ENCODE results near the gene CLTRN. TPM values are rescaled to one million over a fixed set of nuclear protein-coding genes. Genes with fewer than 3 reads are reported as not detected.
"Not testable (repeated sequence)": the region's sequence is repeated elsewhere in the genome, so short reads cannot be mapped to it uniquely, and the experiment has no call there.

Gene CLTRN
- polyA plus RNA-seq (2013, experiment 1 of 2), result 0.15 TPM
- polyA plus RNA-seq (2013, experiment 2 of 2), result 0.18 TPM

DNA sequence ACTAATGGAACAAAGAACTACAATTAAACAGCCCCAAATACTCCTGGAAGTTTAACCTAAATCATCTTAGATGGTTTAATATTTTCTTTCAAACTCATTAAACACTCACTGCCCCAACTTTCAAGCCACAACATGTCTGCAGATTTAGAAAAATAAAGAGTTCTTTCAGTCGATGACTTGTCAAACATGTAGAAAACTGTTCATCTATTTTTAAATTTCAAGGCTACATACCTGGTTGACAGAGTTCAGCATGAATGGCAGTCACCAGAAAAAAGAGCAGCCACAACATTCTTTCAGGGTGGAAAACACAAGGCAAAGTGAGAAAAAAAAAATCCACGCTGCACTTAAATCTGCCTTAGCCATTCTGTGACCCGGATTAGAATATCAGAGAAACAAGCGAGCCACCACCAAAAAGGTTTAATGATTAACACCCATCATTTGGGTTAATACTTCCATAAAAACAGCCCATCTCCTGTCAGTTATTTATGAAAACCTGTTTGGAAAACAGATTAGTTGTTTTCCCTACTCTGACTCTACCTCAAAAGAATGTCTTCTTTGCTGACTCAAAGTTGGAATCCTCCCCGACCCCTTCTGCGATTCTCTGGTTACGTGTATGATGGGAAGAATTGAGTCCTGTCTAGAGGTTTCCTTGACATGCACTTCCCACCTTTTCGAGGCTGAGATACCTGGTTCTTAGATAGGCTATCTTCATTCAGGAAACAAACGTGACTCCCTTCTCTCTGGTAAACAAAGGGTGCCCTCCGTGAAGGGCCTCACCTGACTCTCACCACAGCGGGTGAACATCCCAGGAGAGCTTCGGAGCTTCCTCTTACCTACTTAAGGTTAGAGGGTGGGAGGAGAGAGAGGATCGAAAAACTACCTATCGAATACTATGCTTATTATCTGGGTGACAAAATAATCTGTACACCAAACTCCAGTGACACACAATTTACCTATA is at the start of gene CLTRN:
TSS of gene CLTRN (minus strand) at position 319 of the 958 bp plus-strand sequence. CDS start at position 289, 30 bp downstream.
- Histone ChIP-seq H2BK5ac (ENCODE audit: low read depth, low read length, poor library complexity, severe bottlenecking) (no peak within 1 kb of the TSS), H3K79me1 (replicated peaks; ENCODE audit: low read length, poor library complexity, severe bottlenecking) (no peaks in the 10 kb centered on the region), H3K9ac (ENCODE audit: low read length) (no peak within 1 kb of the TSS), H3K4me3 (ENCODE audit: insufficient read depth in 1 of 2, low read depth in 1 of 2, low read length in 2 of 2) (no peak within 1 kb of the TSS), H3K27ac (ENCODE audit: low read length, poor library complexity, severe bottlenecking) (no peak within 1 kb of the TSS), H3K14ac (ENCODE audit: low read length in 2 of 2) (no peak within 1 kb of the TSS), H3K23ac (ENCODE audit: low read length in 2 of 2) (no peak within 1 kb of the TSS), H3K27me3 (ENCODE audit: control insufficient read depth in 1 of 2, insufficient read depth in 1 of 2, low read length in 2 of 2) (peaks cover 0 to 86% of the 10 kb centered on the region in 2 experiments), H3K18ac (ENCODE audit: low read depth in 1 of 2, low read length in 2 of 2) (no peak within 1 kb of the TSS), H2BK12ac (ENCODE audit: low read length in 2 of 2) (no peak within 1 kb of the TSS), H3K9me3 (ENCODE audit: control insufficient read depth, low read length) (no peaks in the 10 kb centered on the region), H2BK120ac (ENCODE audit: low read depth, low read length) (no peak within 1 kb of the TSS), H4K91ac (ENCODE audit: low read length) (no peak within 1 kb of the TSS), H2BK15ac (ENCODE audit: low read depth, poor library complexity, severe bottlenecking) (no peak within 1 kb of the TSS), H3K36me3 (ENCODE audit: control insufficient read depth in 1 of 2, insufficient read depth in 2 of 2, low read depth in 1 of 2, low read length in 2 of 2) (no peaks in the 10 kb centered on the region), H4K8ac (ENCODE audit: low read length) (no peak within 1 kb of the TSS), H2AK5ac (ENCODE audit: low read length, severe bottlenecking) (no peak within 1 kb of the TSS), H3K4ac (ENCODE audit: low read depth in 1 of 2, low read length in 2 of 2) (no peak within 1 kb of the TSS), H2AFZ (ENCODE audit: low read depth, low read length) (no peak within 1 kb of the TSS), H3K4me2 (ENCODE audit: low read length, poor library complexity, severe bottlenecking) (no peak within 1 kb of the TSS), H3K4me1 (ENCODE audit: control insufficient read depth, insufficient read depth, low read depth, low read length) (no peaks in the 10 kb centered on the region)
- WGBS, result 100% methylated on average over 1 of the region's 14 CpGs
- no peak for DNase-seq

DNA sequence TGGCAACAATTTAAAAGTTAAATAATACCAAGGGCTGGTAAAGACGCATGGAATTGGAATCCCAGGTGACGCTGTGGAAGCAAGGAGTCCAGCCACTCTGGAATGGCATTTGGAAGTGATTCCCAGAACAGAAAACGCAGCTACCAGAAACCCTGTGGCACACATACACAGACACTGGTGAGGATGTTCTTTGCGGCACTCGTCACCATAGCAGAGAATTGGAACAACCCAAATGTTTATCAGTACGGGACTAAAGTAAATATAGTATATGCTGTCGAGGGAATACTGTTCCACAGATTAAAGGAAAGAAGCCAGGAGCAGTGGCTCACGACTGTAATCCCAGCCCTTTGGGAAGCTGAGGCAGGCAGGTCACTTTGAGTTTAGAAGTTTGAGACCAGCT is 39.7 kb upstream of the CLTRN start:
- H3K4me2 ChIP-seq (ENCODE audit: low read length, poor library complexity, severe bottlenecking); H3K9me3 ChIP-seq (ENCODE audit: control insufficient read depth, low read length); H3K27me3 ChIP-seq (ENCODE audit: control insufficient read depth in 1 of 2, insufficient read depth in 1 of 2, low read length in 2 of 2); H3K23ac ChIP-seq (ENCODE audit: low read length in 2 of 2); H3K4me1 ChIP-seq (ENCODE audit: control insufficient read depth, insufficient read depth, low read depth, low read length); H3K18ac ChIP-seq (ENCODE audit: low read depth in 1 of 2, low read length in 2 of 2); H4K91ac ChIP-seq (ENCODE audit: low read length); H3K27ac ChIP-seq (ENCODE audit: low read length, poor library complexity, severe bottlenecking); H2AFZ ChIP-seq (ENCODE audit: low read depth, low read length); H2BK5ac ChIP-seq (ENCODE audit: low read depth, low read length, poor library complexity, severe bottlenecking); H3K9ac ChIP-seq (ENCODE audit: low read length); H3K14ac ChIP-seq (ENCODE audit: low read length in 2 of 2); H3K79me1 ChIP-seq (replicated peaks; ENCODE audit: low read length, poor library complexity, severe bottlenecking); H2BK15ac ChIP-seq (ENCODE audit: low read depth, poor library complexity, severe bottlenecking); H4K8ac ChIP-seq (ENCODE audit: low read length); H2BK120ac ChIP-seq (ENCODE audit: low read depth, low read length); H2AK5ac ChIP-seq (ENCODE audit: low read length, severe bottlenecking); H3K4ac ChIP-seq (ENCODE audit: low read depth in 1 of 2, low read length in 2 of 2); H3K4me3 ChIP-seq (ENCODE audit: insufficient read depth in 1 of 2, low read depth in 1 of 2, low read length in 2 of 2); DNase-seq; H2BK12ac ChIP-seq (ENCODE audit: low read length in 2 of 2): not testable (repeated sequence)
- H3K36me3 ChIP-seq (ENCODE audit: control insufficient read depth in 1 of 2, insufficient read depth in 2 of 2, low read depth in 1 of 2, low read length in 2 of 2), result peaks cover 10 to 22% of the 10 kb centered on the region in 2 experiments
- 97% methylated on average over 5 of the region's 8 CpGs for WGBS

GRCh38 chrX:15703809-15704208 is 39.2 kb upstream of the CLTRN start:
- not testable (repeated sequence) for H2BK15ac ChIP-seq (ENCODE audit: low read depth, poor library complexity, severe bottlenecking); H3K4me2 ChIP-seq (ENCODE audit: low read length, poor library complexity, severe bottlenecking); H3K14ac ChIP-seq (ENCODE audit: low read length in 2 of 2); H2AFZ ChIP-seq (ENCODE audit: low read depth, low read length); H2BK12ac ChIP-seq (ENCODE audit: low read length in 2 of 2); H2BK120ac ChIP-seq (ENCODE audit: low read depth, low read length); H4K8ac ChIP-seq (ENCODE audit: low read length); H3K27ac ChIP-seq (ENCODE audit: low read length, poor library complexity, severe bottlenecking); H2BK5ac ChIP-seq (ENCODE audit: low read depth, low read length, poor library complexity, severe bottlenecking); H3K79me1 ChIP-seq (replicated peaks; ENCODE audit: low read length, poor library complexity, severe bottlenecking); H3K27me3 ChIP-seq (ENCODE audit: control insufficient read depth in 1 of 2, insufficient read depth in 1 of 2, low read length in 2 of 2); H2AK5ac ChIP-seq (ENCODE audit: low read length, severe bottlenecking); H3K18ac ChIP-seq (ENCODE audit: low read depth in 1 of 2, low read length in 2 of 2); H3K9ac ChIP-seq (ENCODE audit: low read length); H3K4ac ChIP-seq (ENCODE audit: low read depth in 1 of 2, low read length in 2 of 2); H3K9me3 ChIP-seq (ENCODE audit: control insufficient read depth, low read length); H3K4me3 ChIP-seq (ENCODE audit: insufficient read depth in 1 of 2, low read depth in 1 of 2, low read length in 2 of 2); DNase-seq; H4K91ac ChIP-seq (ENCODE audit: low read length); H3K23ac ChIP-seq (ENCODE audit: low read length in 2 of 2); H3K4me1 ChIP-seq (ENCODE audit: control insufficient read depth, insufficient read depth, low read depth, low read length)
- peaks cover 10 to 23% of the 10 kb centered on the region in 2 experiments for H3K36me3 ChIP-seq (ENCODE audit: control insufficient read depth in 1 of 2, insufficient read depth in 2 of 2, low read depth in 1 of 2, low read length in 2 of 2)
- WGBS, result no CpG with 5 or more reads among the region's 5 CpGs

DNA sequence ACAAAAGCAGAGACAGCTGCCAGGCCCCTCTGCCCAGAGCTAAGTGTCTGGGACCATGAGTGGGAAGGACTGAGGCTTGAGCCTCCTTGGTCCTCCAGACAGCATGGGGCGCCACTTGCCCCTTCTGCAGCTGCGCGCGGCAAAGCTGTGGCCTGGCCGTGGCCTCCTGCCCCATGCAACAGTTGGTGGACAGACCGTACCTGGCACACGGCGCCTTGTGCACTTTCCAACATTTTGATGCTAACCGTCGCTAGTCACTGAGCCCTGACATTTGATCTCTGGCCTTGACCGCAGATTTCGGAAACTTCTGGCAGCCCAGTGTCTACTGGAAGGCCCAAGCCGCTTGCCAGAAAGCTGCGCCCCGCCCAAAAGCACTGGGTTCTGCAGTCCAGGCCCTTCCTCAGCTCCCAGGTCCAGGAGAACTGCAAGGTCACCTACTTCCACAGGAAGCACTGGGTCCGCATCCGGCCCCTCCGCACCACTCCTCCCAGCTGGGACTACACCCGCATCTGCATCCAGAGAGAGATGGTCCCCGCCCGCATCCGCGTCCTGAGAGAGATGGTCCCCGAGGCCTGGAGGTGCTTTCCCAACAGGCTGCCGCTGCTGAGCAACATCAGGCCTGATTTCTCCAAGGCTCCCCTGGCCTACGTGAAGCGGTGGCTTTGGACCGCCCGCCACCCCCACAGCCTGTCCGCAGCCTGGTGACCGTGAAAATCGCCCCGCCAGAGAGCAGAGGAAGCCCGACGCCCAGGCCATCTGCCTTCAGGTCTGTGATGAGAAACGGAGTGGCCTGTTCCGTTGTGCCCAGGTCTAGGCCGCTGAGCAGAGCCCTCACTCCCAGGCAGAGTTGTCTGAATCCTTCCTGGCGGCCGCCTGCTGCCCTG is 38.1 kb upstream of the CLTRN start:
- Histone ChIP-seq H3K18ac (ENCODE audit: low read depth in 1 of 2, low read length in 2 of 2) (no peak overlapping the region), H3K4me2 (ENCODE audit: low read length, poor library complexity, severe bottlenecking) (no peak overlapping the region), H2AFZ (ENCODE audit: low read depth, low read length) (no peak overlapping the region), H3K14ac (ENCODE audit: low read length in 2 of 2) (no peak overlapping the region), H3K27me3 (ENCODE audit: control insufficient read depth in 1 of 2, insufficient read depth in 1 of 2, low read length in 2 of 2) (no peaks in the 10 kb centered on the region), H3K4me3 (ENCODE audit: insufficient read depth in 1 of 2, low read depth in 1 of 2, low read length in 2 of 2) (no peak overlapping the region), H4K8ac (ENCODE audit: low read length) (no peak overlapping the region), H2BK15ac (ENCODE audit: low read depth, poor library complexity, severe bottlenecking) (no peak overlapping the region), H3K9ac (ENCODE audit: low read length) (no peak overlapping the region), H3K23ac (ENCODE audit: low read length in 2 of 2) (no peak overlapping the region), H4K91ac (ENCODE audit: low read length) (no peak overlapping the region), H2BK120ac (ENCODE audit: low read depth, low read length) (no peak overlapping the region), H3K4me1 (ENCODE audit: control insufficient read depth, insufficient read depth, low read depth, low read length) (no peaks in the 10 kb centered on the region), H3K36me3 (ENCODE audit: control insufficient read depth in 1 of 2, insufficient read depth in 2 of 2, low read depth in 1 of 2, low read length in 2 of 2) (peaks cover 10 to 29% of the 10 kb centered on the region in 2 experiments), H2BK12ac (ENCODE audit: low read length in 2 of 2) (no peak overlapping the region), H2AK5ac (ENCODE audit: low read length, severe bottlenecking) (no peak overlapping the region), H3K4ac (ENCODE audit: low read depth in 1 of 2, low read length in 2 of 2) (no peak overlapping the region), H3K9me3 (ENCODE audit: control insufficient read depth, low read length) (no peaks in the 10 kb centered on the region), H3K79me1 (replicated peaks; ENCODE audit: low read length, poor library complexity, severe bottlenecking) (peaks cover 4% of the 10 kb centered on the region), H2BK5ac (ENCODE audit: low read depth, low read length, poor library complexity, severe bottlenecking) (no peak overlapping the region), H3K27ac (ENCODE audit: low read length, poor library complexity, severe bottlenecking) (no peak overlapping the region)
- whole genome bisulfite sequencing, result 99% methylated on average over 33 of the region's 40 CpGs
- DNase-seq, result no peak
